CD4-positive, alpha-beta T cell treated with Interleukin-17A for 1 hour (primary cell): ENCODE data around the gene SST.
A peak's percentile ranks its signal among the peaks of the same experiment; 100 is the strongest.
"Not testable (repeated sequence)": the region's sequence is repeated elsewhere in the genome, so short reads cannot be mapped to it uniquely, and the experiment has no call there.

ENCODE experiments used
- DNase-seq: peaks from one replicate; pipeline ENCODE4 v3.0.0-alpha.2; 2020

The SST gene

GRCh38 chr3:187681756-187682155 is 11.6 kb upstream of the SST start:
- not testable (repeated sequence) for DNase-seq

- DNase-seq, result peak; percentile 68
Measured at GRCh38 chr3:187679638-187680396, 9.6 kb upstream of the SST start.

- peak; percentile 22 for DNase-seq
Measured at GRCh38 chr3:187678726-187679268, 8.6 kb upstream of the SST start.

GRCh38 chr3:187677604-187678003 is 7.4 kb upstream of the SST start:
- DNase-seq, result no peak

GRCh38 chr3:187673012-187673411 is 2.8 kb upstream of the SST start:
- no peak for DNase-seq

GRCh38 chr3:187667526-187667925 is 2.7 kb downstream of the SST start:
- DNase-seq, result no peak

- DNase-seq, result no peak
Measured at GRCh38 chr3:187665764-187666402, 4.3 kb downstream of the SST start.

- DNase-seq, result no peak
Measured at GRCh38 chr3:187665010-187665409, 5.2 kb downstream of the SST start.

GRCh38 chr3:187662848-187663409 is 7.3 kb downstream of the SST start:
- DNase-seq, result no peak

- no peak for DNase-seq
Measured at GRCh38 chr3:187661267-187661666, 8.9 kb downstream of the SST start.

GRCh38 chr3:187651282-187651681 is 18.9 kb downstream of the SST start:
- DNase-seq, result no peak

- no peak for DNase-seq
Measured at GRCh38 chr3:187648177-187648576, 22.0 kb downstream of the SST start.

GRCh38 chr3:187646906-187647660 is 23.1 kb downstream of the SST start:
- DNase-seq, result no peak

- DNase-seq, result not testable (repeated sequence)
Measured at GRCh38 chr3:187645379-187645778, 24.8 kb downstream of the SST start.

- no peak for DNase-seq
Measured at GRCh38 chr3:187642861-187643260, 27.3 kb downstream of the SST start.

- no peak for DNase-seq
Measured at GRCh38 chr3:187641320-187642016, 28.7 kb downstream of the SST start.

- no peak for DNase-seq
Measured at GRCh38 chr3:187640569-187641059, 29.6 kb downstream of the SST start.

GRCh38 chr3:187639927-187640568 is 30.1 kb downstream of the SST start:
- no peak for DNase-seq

- DNase-seq, result no peak
Measured at GRCh38 chr3:187636528-187636927, 33.7 kb downstream of the SST start.

- DNase-seq, result no peak
Measured at GRCh38 chr3:187630404-187630803, 39.8 kb downstream of the SST start.

- DNase-seq, result no peak
Measured at GRCh38 chr3:187629711-187630110, 40.5 kb downstream of the SST start.

- no peak for DNase-seq
Measured at GRCh38 chr3:187628169-187628568, 42.0 kb downstream of the SST start.
